HPDE6-E6E7 (cell line): Measurements from ENCODE around the gene PHOX2A.

Experiments
- DNase-seq: peaks from one replicate; pipeline ENCODE4 v3.0.0; 2011; ENCODE audit warnings: missing footprints; ENCODE audit errors: extremely low spot score

PHOX2A gene

DNA sequence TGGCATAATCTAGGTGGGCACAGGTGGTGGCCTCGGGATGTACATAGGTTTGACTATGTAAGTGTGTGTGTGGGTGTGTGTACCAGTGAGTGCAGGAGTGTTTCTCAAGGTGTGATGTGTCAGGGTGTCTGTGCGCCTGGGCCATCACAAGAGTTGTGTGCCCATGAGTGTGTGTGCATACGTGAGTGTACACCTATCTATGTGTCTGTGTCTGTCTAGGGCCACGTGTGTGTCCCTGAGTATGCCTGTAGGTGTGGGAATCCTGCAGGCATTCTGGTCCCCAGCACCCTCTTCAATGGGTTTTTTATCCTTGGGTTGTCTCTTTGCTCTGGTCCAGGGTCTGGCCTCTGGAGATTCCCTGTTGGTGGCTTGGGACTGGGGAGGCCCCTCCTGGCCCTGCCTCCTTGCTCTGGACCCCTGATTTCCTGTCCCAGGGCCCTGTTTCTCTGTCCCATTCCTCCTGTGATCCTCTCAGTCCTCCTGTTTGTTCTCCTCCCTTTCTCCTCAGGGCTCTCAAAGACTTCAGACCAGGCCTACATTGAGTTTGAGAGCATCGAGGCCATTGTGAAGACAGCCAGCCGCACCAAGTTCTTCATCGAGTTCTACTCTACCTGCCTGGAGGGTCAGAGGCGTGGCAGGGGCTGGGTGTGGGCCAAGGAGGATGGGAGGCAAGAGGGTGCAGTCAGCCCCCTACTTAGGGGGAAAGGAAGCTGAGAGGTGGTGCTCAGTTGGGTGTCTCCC is 10.0 kb downstream of the PHOX2A start:
- DNase-seq: no peak

DNA sequence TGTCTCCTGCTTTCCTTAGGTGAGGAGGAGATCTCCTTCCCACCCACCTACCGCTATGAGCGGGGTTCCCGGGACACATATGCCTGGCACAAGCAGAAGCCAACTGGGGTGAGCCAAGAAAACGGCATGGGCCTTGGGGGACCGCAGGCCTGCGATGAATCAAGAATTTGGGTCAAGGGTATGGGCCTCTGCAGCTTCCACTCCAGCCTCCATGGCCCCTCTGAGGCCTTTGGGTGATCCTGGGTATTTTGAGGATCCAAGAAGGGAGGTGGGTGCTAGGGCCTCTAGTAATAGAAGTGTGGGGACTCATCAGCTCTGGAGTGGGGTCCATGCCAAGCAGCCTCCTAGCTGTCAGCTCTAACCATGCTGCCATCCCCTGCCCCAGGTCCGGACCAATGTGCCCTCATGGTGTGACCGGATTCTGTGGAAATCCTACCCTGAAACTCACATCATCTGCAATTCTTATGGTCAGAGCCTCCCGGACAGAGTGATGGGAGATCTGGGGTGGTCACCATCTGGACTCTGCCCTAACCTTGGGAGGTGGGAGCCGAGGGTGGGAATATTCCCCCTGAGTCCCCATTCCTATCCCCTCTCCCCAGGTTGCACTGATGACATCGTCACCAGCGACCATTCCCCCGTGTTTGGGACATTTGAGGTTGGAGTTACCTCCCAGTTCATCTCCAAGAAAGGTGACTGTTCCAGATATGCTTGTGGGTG is 10.8 kb downstream of the PHOX2A start:
- no peak for DNase-seq

- no peak for DNase-seq
Measured at GRCh38 chr11:72232260-72233055, 11.5 kb downstream of the PHOX2A start.

DNA sequence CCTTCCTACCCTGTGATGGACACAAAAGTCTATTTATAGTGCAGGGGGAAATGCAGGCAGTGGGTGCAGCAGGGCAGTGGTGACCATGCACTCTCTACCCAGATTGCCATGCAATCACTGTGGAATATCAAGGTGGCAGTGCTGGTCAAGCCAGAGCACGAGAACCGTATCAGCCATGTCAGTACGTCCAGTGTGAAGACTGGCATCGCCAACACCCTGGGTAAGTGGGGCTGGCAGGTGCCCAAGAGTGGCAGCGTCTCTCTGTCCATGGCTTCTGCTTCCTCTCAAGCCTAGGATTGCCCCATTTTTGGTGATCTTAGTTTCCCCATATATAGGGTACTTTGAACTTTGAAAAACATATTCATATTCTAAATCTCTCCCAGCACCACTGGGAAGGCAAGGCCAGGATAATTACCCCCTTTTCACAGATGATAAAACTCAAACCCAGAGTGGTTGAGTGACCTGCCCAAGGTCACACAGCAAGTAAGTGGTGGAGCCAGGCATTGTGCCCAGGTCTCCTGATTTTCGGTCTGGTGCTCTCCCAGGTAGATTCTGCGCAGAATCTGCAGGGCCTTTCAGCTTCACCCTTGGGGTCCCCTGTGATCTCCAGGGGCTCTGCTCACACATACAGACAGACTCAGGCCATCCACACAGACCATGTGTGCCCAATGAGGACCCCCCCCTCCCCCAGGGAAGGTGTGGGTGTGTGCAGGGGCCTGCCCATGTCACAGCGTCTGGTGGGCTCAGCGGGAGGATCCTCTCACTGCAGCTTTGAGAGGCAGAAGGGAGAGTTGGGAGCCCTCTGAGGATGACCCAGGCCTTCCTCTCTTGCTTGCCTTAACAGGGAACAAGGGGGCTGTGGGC is 12.3 kb downstream of the PHOX2A start:
- no peak for DNase-seq

- no peak for DNase-seq
Measured at GRCh38 chr11:72230764-72231365, 13.1 kb downstream of the PHOX2A start.

GRCh38 chr11:72229925-72230763 is 13.8 kb downstream of the PHOX2A start:
- DNase-seq: no peak

GRCh38 chr11:72229336-72229924 is 14.5 kb downstream of the PHOX2A start:
- DNase-seq: no peak

DNA sequence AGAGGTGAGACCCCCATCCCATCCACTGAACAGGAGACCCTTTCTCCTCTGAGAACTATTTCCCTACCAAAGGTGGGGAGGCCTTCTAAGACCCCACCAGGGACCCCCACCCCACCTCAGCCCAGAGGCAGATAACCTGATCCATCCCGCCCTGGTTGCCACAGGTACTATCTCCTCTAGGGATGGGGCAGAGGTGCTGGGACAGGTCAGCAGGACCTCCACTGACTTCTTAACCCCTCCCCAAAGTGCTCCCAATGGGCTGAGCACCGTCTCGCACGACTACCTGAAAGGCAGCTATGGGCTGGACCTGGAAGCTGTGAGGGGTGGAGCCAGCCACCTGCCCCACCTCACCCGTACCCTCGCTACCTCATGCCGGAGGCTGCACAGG is 15.1 kb downstream of the PHOX2A start:
- DNase-seq: no peak

GRCh38 chr11:72228229-72228843 is 15.6 kb downstream of the PHOX2A start:
- DNase-seq: no peak

- DNase-seq: no peak
Measured at GRCh38 chr11:72227316-72228228, 16.4 kb downstream of the PHOX2A start.

GRCh38 chr11:72226701-72227100 is 17.3 kb downstream of the PHOX2A start:
- DNase-seq: no peak

DNA sequence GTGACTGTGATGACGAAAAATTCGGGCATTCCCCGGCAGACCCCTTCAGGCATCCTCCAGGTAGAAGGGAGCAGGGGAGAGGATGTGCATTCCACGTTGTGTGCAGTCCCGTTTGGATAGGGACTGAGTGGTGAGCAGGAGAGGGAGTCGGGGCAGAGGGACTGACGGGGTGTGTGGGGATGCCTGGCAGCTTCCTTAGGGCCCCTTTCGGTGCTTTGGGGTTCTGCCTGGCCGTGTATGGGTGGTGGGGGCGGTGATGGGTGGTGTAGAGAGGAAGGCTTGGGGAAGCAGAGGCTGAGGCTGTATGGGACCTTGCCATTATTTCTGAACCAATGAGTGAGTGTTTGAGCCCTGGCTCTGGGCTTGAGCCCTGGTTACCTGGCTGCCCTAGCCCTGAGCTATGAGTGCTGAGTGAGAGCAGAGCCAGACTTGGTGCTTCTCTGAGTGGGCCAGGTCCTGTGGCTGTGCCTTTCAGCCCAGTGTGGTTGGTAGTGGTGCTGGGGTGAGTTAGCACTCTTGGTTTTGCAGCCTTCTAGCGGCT is 18.5 kb downstream of the PHOX2A start:
- no peak for DNase-seq

- no peak for DNase-seq
Measured at GRCh38 chr11:72224564-72225410, 19.2 kb downstream of the PHOX2A start, which contains the start of gene INPPL1. Gene INPPL1 (plus strand): TSS chr11:72224767. CDS start chr11:72224985, 218 bp downstream.

DNA sequence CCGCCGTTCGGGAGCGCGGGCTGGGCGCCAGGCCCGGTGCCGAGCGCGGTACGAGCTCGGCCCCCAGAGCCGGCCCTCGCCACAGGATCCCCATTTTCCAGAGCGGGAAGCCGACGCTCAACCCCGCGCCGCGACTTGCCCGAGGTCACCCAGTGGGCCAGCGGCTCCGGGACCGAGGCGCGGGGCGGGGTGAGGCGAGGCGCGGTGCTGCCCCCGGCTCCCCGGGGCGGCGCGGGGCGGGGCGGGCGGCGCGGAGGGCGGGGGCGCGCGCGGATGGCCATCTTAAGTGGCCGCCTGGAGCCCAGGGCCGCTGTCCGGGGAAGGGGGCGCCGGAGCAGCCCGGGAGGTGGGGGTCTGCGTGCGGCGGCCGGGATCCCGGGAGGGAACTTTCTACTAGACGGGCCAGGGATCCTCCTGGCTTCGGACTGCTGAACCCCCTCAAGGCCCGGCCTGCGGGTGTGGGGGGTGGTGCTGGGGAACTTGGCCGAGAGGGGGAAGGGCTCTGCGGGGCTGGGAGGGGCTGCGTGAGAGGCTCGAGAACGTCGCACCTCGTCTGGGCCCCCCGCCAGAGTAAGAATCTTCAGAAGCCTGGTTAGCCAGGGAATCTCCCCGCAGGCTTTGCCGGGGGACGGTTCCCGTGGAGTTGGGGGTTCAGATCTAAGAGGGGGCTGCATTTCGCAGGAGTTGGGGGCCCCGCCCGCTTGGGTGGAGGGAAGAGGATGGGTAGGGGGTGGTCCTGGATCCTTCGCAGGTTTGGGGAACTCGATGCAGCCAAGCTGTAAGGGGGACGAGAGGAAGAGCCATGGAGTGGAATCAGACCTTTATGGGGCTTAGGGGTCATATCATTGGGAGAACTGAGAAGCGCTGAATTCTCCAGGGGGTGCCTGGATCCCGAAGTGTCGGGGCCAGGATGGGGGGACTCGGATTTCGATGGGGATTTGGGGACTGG is 20.1 kb downstream of the PHOX2A start:
- DNase-seq: no peak

DNA sequence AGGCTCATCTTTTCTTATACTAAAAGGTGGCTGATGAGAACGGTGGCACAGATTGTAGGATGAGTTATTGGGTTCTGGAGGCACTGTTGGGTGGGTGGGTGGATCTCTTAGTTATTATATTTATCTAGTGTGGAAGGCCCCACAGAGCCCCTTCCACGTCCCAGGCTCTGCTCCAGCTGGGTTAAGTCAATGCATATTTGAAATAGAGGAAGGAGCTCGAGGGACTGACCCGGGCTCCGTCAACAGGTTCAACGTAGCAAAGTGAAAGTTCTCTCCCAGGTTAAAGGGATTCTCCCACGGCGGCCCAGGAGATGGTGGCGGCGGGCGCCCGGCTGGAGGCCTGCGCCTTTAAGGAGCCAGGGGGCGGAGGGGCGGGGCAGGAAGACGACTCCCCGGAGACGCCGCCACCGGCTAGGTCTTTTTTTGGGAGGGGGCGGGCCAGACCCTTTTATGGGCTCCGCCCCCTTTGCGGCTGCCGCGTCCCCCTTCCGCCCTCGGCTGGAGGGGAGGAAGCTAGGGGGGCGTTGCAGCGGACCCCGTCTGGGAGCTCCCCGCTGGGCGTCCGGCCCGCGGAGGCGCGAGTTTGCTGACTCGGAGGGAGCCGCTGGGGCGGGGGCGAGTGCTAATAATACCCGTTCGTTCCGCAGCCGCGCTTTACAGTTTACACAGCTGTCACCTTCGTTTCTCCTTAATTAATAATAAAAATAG is 20.9 kb downstream of the PHOX2A start:
- DNase-seq: no peak
